MG63 (cell line): ENCODE measurements around the gene FJX1. TPM values are rescaled to one million over a fixed set of nuclear protein-coding genes. Genes with fewer than 3 reads are reported as not detected.

Experiments
- DNase-seq: peaks from one replicate; pipeline ENCODE4 v3.0.0-alpha.2; 2020
- H3K27me3 ChIP-seq: fragments of 250-450 bp; sonication (Bioruptor Pico); 2 replicates; pipeline ENCODE4 v1.5.1; 2020; ENCODE audit warnings: mild to moderate bottlenecking, moderate library complexity
- H3K36me3 ChIP-seq: fragments of 250-450 bp; sonication (Bioruptor Pico); 2 replicates; pipeline ENCODE4 v1.5.1; 2020; ENCODE audit warnings: mild to moderate bottlenecking, moderate library complexity
- H3K4me3 ChIP-seq: fragments of 250-450 bp; sonication (Bioruptor Pico); 2 replicates; pipeline ENCODE4 v1.5.1; 2020; ENCODE audit warnings: mild to moderate bottlenecking, moderate library complexity
- H3K9me3 ChIP-seq: fragments of 250-450 bp; sonication (Bioruptor Pico); 2 replicates; pipeline ENCODE4 v1.5.1; 2020; ENCODE audit warnings: mild to moderate bottlenecking, moderate library complexity
- total RNA-seq: library from RNA; depleted of rRNA; stranded (reverse); fragments of >200 nt; shearing (Covaris generic); gene quantifications from 2 replicates; pipeline ENCODE4 v1.2.3, GENCODE V29; 2014; ENCODE audit warnings: low replicate concordance; rRNA removed

Gene FJX1
- total RNA-seq, result 29.1 and 30.5 TPM in 2 replicates

GRCh38 chr11:35617687-35618496, at the start of gene FJX1:
Gene FJX1 (plus strand): TSS chr11:35618460. CDS start chr11:35618637, 177 bp downstream.
- DNase-seq, result peak; percentile 86
- Histone ChIP-seq H3K4me3 (peak within 1 kb of the TSS; percentile 57), H3K27me3 (no peaks in the 10 kb centered on the region), H3K9me3 (no peaks in the 10 kb centered on the region), H3K36me3 (peaks cover 4% of the 10 kb centered on the region; the same call in 1 of the 2 replicates)

GRCh38 chr11:35571696-35572095, 46.6 kb upstream of the FJX1 start:
- Histone ChIP-seq H3K36me3 (no peaks in the 10 kb centered on the region), H3K9me3 (peaks cover 25% of the 10 kb centered on the region), H3K27me3 (no peaks in the 10 kb centered on the region), H3K4me3 (no peak overlapping the region)
- no peak for DNase-seq

GRCh38 chr11:35579557-35580396, 38.5 kb upstream of the FJX1 start:
- Histone ChIP-seq H3K9me3 (peaks cover 20% of the 10 kb centered on the region), H3K4me3 (no peak overlapping the region), H3K27me3 (no peaks in the 10 kb centered on the region), H3K36me3 (no peaks in the 10 kb centered on the region)
- DNase-seq, result peak; percentile 45

- H3K9me3 ChIP-seq, result peaks cover 14% of the 10 kb centered on the region
Observed at GRCh38 chr11:35580397-35580781, 37.9 kb upstream of the FJX1 start.

GRCh38 chr11:35582033-35582432, 36.2 kb upstream of the FJX1 start:
- Histone ChIP-seq H3K9me3 (peaks cover 10% of the 10 kb centered on the region), H3K36me3 (no peaks in the 10 kb centered on the region), H3K4me3 (no peak overlapping the region), H3K27me3 (no peaks in the 10 kb centered on the region)
- DNase-seq, result no peak

More at GRCh38 chr11:35580397-35580781, 37.9 kb upstream of the FJX1 start:
- Histone ChIP-seq H3K36me3 (no peaks in the 10 kb centered on the region), H3K4me3 (no peak overlapping the region), H3K27me3 (no peaks in the 10 kb centered on the region)
- no peak for DNase-seq

- H3K9me3 ChIP-seq, result peaks cover 7% of the 10 kb centered on the region
- DNase-seq, result peak; percentile 75
- H3K4me3 ChIP-seq, result no peak overlapping the region
- no peaks in the 10 kb centered on the region for H3K27me3 ChIP-seq
- no peaks in the 10 kb centered on the region for H3K36me3 ChIP-seq
Observed at GRCh38 chr11:35583126-35583525, 35.1 kb upstream of the FJX1 start.

GRCh38 chr11:35583843-35584242, 34.4 kb upstream of the FJX1 start:
- DNase-seq, result no peak
- no peaks in the 10 kb centered on the region for H3K36me3 ChIP-seq

GRCh38 chr11:35584321-35584720, 33.9 kb upstream of the FJX1 start:
- Histone ChIP-seq H3K4me3 (no peak overlapping the region), H3K9me3 (peaks cover 6% of the 10 kb centered on the region; the same call in 1 of the 2 replicates), H3K36me3 (no peaks in the 10 kb centered on the region), H3K27me3 (no peaks in the 10 kb centered on the region)
- no peak for DNase-seq

More at GRCh38 chr11:35583843-35584242, 34.4 kb upstream of the FJX1 start:
- Histone ChIP-seq H3K4me3 (no peak overlapping the region), H3K27me3 (no peaks in the 10 kb centered on the region), H3K9me3 (peaks cover 6% of the 10 kb centered on the region; the same call in 1 of the 2 replicates)

- H3K27me3 ChIP-seq, result no peaks in the 10 kb centered on the region
- no peaks in the 10 kb centered on the region for H3K36me3 ChIP-seq
- H3K4me3 ChIP-seq, result no peak overlapping the region
- DNase-seq, result no peak
- peaks cover 2% of the 10 kb centered on the region; the same call in 1 of the 2 replicates for H3K9me3 ChIP-seq
Observed at GRCh38 chr11:35585416-35585815, 32.8 kb upstream of the FJX1 start.

- H3K36me3 ChIP-seq, result no peaks in the 10 kb centered on the region
- H3K4me3 ChIP-seq, result no peak overlapping the region
- no peak for DNase-seq
- no peaks in the 10 kb centered on the region for H3K9me3 ChIP-seq
- no peaks in the 10 kb centered on the region for H3K27me3 ChIP-seq
Observed at GRCh38 chr11:35586222-35586621, 32.0 kb upstream of the FJX1 start.

- no peaks in the 10 kb centered on the region for H3K36me3 ChIP-seq
- no peak for DNase-seq
- H3K4me3 ChIP-seq, result no peak overlapping the region
- no peaks in the 10 kb centered on the region for H3K27me3 ChIP-seq
- H3K9me3 ChIP-seq, result no peaks in the 10 kb centered on the region
Observed at GRCh38 chr11:35587972-35588371, 30.3 kb upstream of the FJX1 start.

- H3K27me3 ChIP-seq, result no peaks in the 10 kb centered on the region
- no peaks in the 10 kb centered on the region for H3K9me3 ChIP-seq
- peak; percentile 28 for DNase-seq
- H3K4me3 ChIP-seq, result no peak overlapping the region
- H3K36me3 ChIP-seq, result no peaks in the 10 kb centered on the region
Observed at GRCh38 chr11:35588627-35589026, 29.6 kb upstream of the FJX1 start.

GRCh38 chr11:35589281-35589680, 29.0 kb upstream of the FJX1 start:
- Histone ChIP-seq H3K27me3 (no peaks in the 10 kb centered on the region), H3K36me3 (no peaks in the 10 kb centered on the region), H3K4me3 (no peak overlapping the region), H3K9me3 (no peaks in the 10 kb centered on the region)
- no peak for DNase-seq

GRCh38 chr11:35590412-35590811, 27.8 kb upstream of the FJX1 start:
- H3K4me3 ChIP-seq, result no peak overlapping the region
- H3K27me3 ChIP-seq, result no peaks in the 10 kb centered on the region
- no peaks in the 10 kb centered on the region for H3K9me3 ChIP-seq
- DNase-seq, result peak; percentile 18
- H3K36me3 ChIP-seq, result no peaks in the 10 kb centered on the region

- Histone ChIP-seq H3K27me3 (no peaks in the 10 kb centered on the region), H3K4me3 (no peak overlapping the region), H3K9me3 (no peaks in the 10 kb centered on the region), H3K36me3 (no peaks in the 10 kb centered on the region)
- peak; percentile 81 for DNase-seq
Observed at GRCh38 chr11:35593143-35593542, 25.1 kb upstream of the FJX1 start.

GRCh38 chr11:35594680-35595079, 23.6 kb upstream of the FJX1 start:
- no peak overlapping the region for H3K4me3 ChIP-seq
- no peaks in the 10 kb centered on the region for H3K36me3 ChIP-seq
- no peak for DNase-seq
- H3K27me3 ChIP-seq, result no peaks in the 10 kb centered on the region
- H3K9me3 ChIP-seq, result no peaks in the 10 kb centered on the region
